SU-DHL-6 (cell line): ENCODE results near the gene MTHFSD.

ENCODE experiments used
- H2AFZ ChIP-seq: fragments of 200-600 bp; sonication (generic); 2 replicates; pipeline ENCODE4 v1.6.1; 2014; ENCODE audit warnings: low read depth, mild to moderate bottlenecking, moderate library complexity, mixed read lengths, antibody characterized with exemption, low read length; ENCODE audit not compliant: severe bottlenecking
- H3F3A ChIP-seq: fragments of 200-600 bp; shearing (Covaris generic); 2 replicates; pipeline ENCODE4 v1.6.0; 2016; ENCODE audit warnings: antibody characterized with exemption, mild to moderate bottlenecking; ENCODE audit not compliant: insufficient read depth
- H3K27ac ChIP-seq: fragments of 200-600 bp; sonication (generic); 2 replicates; pipeline ENCODE4 v1.5.1; 2016; ENCODE audit warnings: low read depth, mild to moderate bottlenecking, low read length, moderate library complexity, mixed read lengths
- H3K27me3 ChIP-seq: fragments of 200-600 bp; sonication (generic), shearing (Covaris generic); 2 replicates; pipeline ENCODE4 v1.6.0; 2014; ENCODE audit warnings: mild to moderate bottlenecking, low read length
- H3K36me3 ChIP-seq: fragments of 200-600 bp; sonication (generic); 2 replicates; pipeline ENCODE4 v1.6.1; 2014; ENCODE audit warnings: mild to moderate bottlenecking, low read length, mixed read lengths
- H3K4me2 ChIP-seq: fragments of 300-600, 200-600 bp; shearing (Covaris generic), sonication (generic); 2 replicates; pipeline ENCODE4 v1.6.0; 2014; ENCODE audit warnings: low read length, low read depth, mild to moderate bottlenecking; ENCODE audit not compliant: poor library complexity, severe bottlenecking
- H3K4me3 ChIP-seq: fragments of 200-600 bp; sonication (generic); 2 replicates; pipeline ENCODE4 v1.5.1; 2014; ENCODE audit warnings: antibody characterized with exemption, low read length, mild to moderate bottlenecking, mixed read lengths; ENCODE audit not compliant: insufficient read depth, poor library complexity, severe bottlenecking
- H3K79me2 ChIP-seq: fragments of 200-600 bp; sonication (generic); 2 replicates; pipeline ENCODE4 v1.6.1; 2014; ENCODE audit warnings: mild to moderate bottlenecking, low read length, moderate library complexity; ENCODE audit not compliant: insufficient read depth
- H3K9ac ChIP-seq: fragments of 200-600 bp; sonication (generic); 2 replicates; pipeline ENCODE4 v1.7.0; 2014; ENCODE audit warnings: mild to moderate bottlenecking, low read length
- H3K9me2 ChIP-seq: fragments of 200-600 bp; sonication (generic); replicated peaks from 2 replicates; pipeline ENCODE4 v1.6.1; 2014; ENCODE audit warnings: low read length; ENCODE audit not compliant: insufficient read depth
- H3K9me3 ChIP-seq: fragments of 200-600 bp; sonication (generic); 2 replicates; pipeline ENCODE4 v1.6.1; 2014; ENCODE audit warnings: low read length, mixed read lengths; ENCODE audit not compliant: insufficient read depth
- H4K20me1 ChIP-seq: fragments of 200-600 bp; sonication (generic); 2 replicates; pipeline ENCODE4 v1.6.1; 2014; ENCODE audit warnings: low read depth, mild to moderate bottlenecking, antibody characterized with exemption, low read length, moderate library complexity, mixed read lengths
- EZH2phosphoT487 ChIP-seq: fragments of 200-600 bp; sonication (generic), shearing (Covaris generic); conservative IDR thresholded peaks from 2 replicates; pipeline ENCODE4 v1.6.1; 2018; ENCODE audit warnings: mild to moderate bottlenecking, antibody characterized with exemption, low read length, moderate library complexity, mixed read lengths
- TF ChIP-seq, protein P1 (sequence below): fragments of 200-600 bp; sonication (generic); IDR thresholded peaks from one replicate; pipeline ENCODE4 v1.5.1; 2017; ENCODE audit warnings: antibody characterized with exemption, mild to moderate bottlenecking, low read length, moderate library complexity; ENCODE audit not compliant: insufficient read depth, poor library complexity, severe bottlenecking

Gene MTHFSD

DNA sequence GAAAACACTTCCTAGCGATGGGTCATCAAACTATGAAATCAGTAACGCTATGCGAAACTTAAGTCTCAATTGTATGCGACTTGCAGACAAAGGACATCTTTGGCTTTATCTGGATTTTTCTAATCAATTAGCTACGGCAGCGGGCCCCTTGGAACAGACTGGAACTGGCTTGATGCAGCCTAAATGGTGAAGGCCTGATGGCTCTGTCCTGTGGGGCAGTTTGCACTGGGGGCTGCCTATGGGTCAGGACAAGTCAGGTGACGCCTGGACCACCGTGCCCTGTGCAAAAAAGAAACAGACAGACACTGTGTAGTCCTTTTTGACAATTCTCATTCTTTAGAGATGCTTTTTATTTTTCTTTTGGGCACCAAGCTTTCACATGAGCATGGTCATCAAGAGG lies 22.0 kb downstream of the MTHFSD start:
- Histone ChIP-seq H2AFZ (no peak overlapping the region), H3K79me2 (no peaks in the 10 kb centered on the region), H3K9me2 (no peaks in the 10 kb centered on the region), H3K27ac (no peak overlapping the region), H4K20me1 (no peaks in the 10 kb centered on the region), H3K4me3 (no peak overlapping the region), H3K36me3 (no peaks in the 10 kb centered on the region), H3K9ac (no peak overlapping the region), H3F3A (no peaks in the 10 kb centered on the region), H3K9me3 (no peaks in the 10 kb centered on the region), H3K27me3 (no peaks in the 10 kb centered on the region), H3K4me2 (no peak overlapping the region)
- no peak for TF ChIP-seq EZH2phosphoT487
- TF ChIP-seq, protein P1, sequence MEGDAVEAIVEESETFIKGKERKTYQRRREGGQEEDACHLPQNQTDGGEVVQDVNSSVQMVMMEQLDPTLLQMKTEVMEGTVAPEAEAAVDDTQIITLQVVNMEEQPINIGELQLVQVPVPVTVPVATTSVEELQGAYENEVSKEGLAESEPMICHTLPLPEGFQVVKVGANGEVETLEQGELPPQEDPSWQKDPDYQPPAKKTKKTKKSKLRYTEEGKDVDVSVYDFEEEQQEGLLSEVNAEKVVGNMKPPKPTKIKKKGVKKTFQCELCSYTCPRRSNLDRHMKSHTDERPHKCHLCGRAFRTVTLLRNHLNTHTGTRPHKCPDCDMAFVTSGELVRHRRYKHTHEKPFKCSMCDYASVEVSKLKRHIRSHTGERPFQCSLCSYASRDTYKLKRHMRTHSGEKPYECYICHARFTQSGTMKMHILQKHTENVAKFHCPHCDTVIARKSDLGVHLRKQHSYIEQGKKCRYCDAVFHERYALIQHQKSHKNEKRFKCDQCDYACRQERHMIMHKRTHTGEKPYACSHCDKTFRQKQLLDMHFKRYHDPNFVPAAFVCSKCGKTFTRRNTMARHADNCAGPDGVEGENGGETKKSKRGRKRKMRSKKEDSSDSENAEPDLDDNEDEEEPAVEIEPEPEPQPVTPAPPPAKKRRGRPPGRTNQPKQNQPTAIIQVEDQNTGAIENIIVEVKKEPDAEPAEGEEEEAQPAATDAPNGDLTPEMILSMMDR, result no peak

DNA sequence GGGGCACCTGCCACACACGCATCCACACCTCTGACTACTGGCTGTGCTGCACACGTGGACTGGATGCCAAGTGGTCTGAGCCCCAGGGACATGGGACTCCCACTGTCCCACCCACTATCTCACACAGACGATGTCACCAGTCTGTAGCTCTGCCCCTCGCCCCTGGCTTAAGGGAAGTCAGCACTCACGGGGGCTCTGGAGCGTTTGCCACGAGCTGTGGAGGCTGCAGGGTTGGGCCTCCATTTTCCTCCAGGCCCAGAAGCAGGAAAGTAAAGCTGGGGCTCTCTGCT lies 22.6 kb downstream of the MTHFSD start:
- H3K79me2 ChIP-seq, result no peaks in the 10 kb centered on the region
- no peaks in the 10 kb centered on the region for H3K9me3 ChIP-seq
- no peak overlapping the region for H2AFZ ChIP-seq
- H3K36me3 ChIP-seq, result no peaks in the 10 kb centered on the region
- H3K9ac ChIP-seq, result no peak overlapping the region
- H3K4me3 ChIP-seq, result no peak overlapping the region
- TF ChIP-seq EZH2phosphoT487, result no peak
- TF ChIP-seq, protein P1, result no peak
- no peaks in the 10 kb centered on the region for H3F3A ChIP-seq
- no peak overlapping the region for H3K4me2 ChIP-seq
- no peaks in the 10 kb centered on the region for H3K27me3 ChIP-seq
- H3K27ac ChIP-seq, result no peak overlapping the region
- no peaks in the 10 kb centered on the region for H4K20me1 ChIP-seq
- H3K9me2 ChIP-seq, result no peaks in the 10 kb centered on the region

DNA sequence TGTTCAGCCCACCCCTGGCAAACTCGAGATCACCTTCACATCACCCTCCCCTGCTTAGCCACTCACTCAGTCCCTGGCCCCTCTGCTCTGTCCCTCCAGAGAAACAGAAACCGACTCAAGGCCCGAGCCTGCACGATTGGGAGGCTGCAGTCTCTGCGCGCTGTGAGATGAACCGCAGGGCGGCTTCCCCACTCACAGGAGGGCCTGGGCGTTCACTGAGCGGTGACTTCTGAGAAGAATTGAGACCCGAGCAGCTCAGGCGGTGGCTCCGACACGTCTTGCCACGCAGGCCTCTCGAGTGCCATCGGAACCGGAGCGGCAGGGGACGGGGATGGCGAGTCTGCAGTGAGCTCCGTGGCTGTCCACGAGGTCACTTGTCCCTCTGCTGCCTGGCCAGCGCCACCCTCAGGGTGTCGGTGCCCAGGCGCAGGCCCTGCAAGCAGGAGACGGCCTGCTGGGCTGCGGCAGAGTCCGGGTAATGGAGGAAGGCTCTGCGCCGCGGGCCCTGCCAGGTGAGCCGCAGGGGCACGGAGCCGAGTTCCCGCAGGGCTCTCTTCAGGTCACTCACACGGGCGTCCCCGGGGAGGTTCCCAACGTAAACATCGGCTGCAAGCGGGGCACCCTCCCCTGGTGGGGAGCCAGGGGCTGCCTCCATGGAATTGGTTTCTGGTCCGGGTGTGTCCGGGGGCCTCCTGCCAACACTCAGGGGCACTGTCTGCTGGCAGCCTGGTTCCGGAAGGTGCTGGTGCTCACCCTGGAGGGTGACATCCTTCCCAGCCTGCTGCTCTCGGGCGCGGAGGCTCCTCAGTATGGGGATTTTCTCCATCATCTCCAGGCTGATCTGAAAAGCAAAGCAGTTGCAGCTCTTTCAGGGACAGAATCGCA lies 23.2 kb downstream of the MTHFSD start:
- Histone ChIP-seq H2AFZ (no peak overlapping the region), H3K9ac (no peak overlapping the region), H3K27ac (no peak overlapping the region), H3K9me2 (no peaks in the 10 kb centered on the region), H3K27me3 (no peaks in the 10 kb centered on the region), H3K9me3 (no peaks in the 10 kb centered on the region), H3K4me3 (no peak overlapping the region), H3K4me2 (no peak overlapping the region), H4K20me1 (no peaks in the 10 kb centered on the region), H3K36me3 (no peaks in the 10 kb centered on the region), H3K79me2 (no peaks in the 10 kb centered on the region), H3F3A (no peaks in the 10 kb centered on the region)
- TF ChIP-seq EZH2phosphoT487, result no peak
- TF ChIP-seq, protein P1, result no peak
